ENCODE data around the gene PCK1.

PCK1 gene

GRCh38 chr20:57561356-57562279 lies 708 bp downstream of the PCK1 start:
- DNase-seq (ENCODE audit: low spot score): no peak

- no peak for DNase-seq (ENCODE audit: low spot score)
These were observed 1.9 kb downstream of the PCK1 start for GRCh38 chr20:57562541-57563465.

- no peak for DNase-seq (ENCODE audit: low spot score)
These were observed 2.6 kb downstream of the PCK1 start for GRCh38 chr20:57563522-57563921.

- DNase-seq (ENCODE audit: low spot score): no peak
These were observed 3.4 kb downstream of the PCK1 start for GRCh38 chr20:57564180-57564802.

GRCh38 chr20:57564951-57565642 lies 4.2 kb downstream of the PCK1 start:
- DNase-seq (ENCODE audit: low spot score): no peak

GRCh38 chr20:57566399-57566798 lies 5.5 kb downstream of the PCK1 start:
- DNase-seq (ENCODE audit: low spot score): no peak

GRCh38 chr20:57566803-57567459 lies 6.0 kb downstream of the PCK1 start:
- DNase-seq (ENCODE audit: low spot score): no peak

GRCh38 chr20:57567471-57568079 lies 6.7 kb downstream of the PCK1 start:
- no peak for DNase-seq (ENCODE audit: low spot score)

GRCh38 chr20:57568088-57568896 lies 7.4 kb downstream of the PCK1 start:
- DNase-seq (ENCODE audit: low spot score): no peak

- no peak for DNase-seq (ENCODE audit: low spot score)
These were observed 8.1 kb downstream of the PCK1 start for GRCh38 chr20:57568960-57569359.

- no peak for DNase-seq (ENCODE audit: low spot score)
These were observed 9.4 kb downstream of the PCK1 start for GRCh38 chr20:57570145-57570850.

- DNase-seq (ENCODE audit: low spot score): no peak
These were observed 10.0 kb downstream of the PCK1 start for GRCh38 chr20:57570920-57571319.

- no peak for DNase-seq (ENCODE audit: low spot score)
These were observed 11.0 kb downstream of the PCK1 start for GRCh38 chr20:57571782-57572416.

- no peak for DNase-seq (ENCODE audit: low spot score)
These were observed 12.3 kb downstream of the PCK1 start for GRCh38 chr20:57573242-57573641.

- DNase-seq (ENCODE audit: low spot score): no peak
These were observed 13.0 kb downstream of the PCK1 start for GRCh38 chr20:57573894-57574293.

- DNase-seq (ENCODE audit: low spot score): no peak
These were observed 14.0 kb downstream of the PCK1 start for GRCh38 chr20:57574954-57575353.

GRCh38 chr20:57576002-57576401 lies 15.1 kb downstream of the PCK1 start:
- no peak for DNase-seq (ENCODE audit: low spot score)

GRCh38 chr20:57576617-57577550 lies 16.0 kb downstream of the PCK1 start:
- DNase-seq (ENCODE audit: low spot score): no peak

Data from CD4-positive, alpha-beta T cell treated with Interleukin-2 at 100 ng/mL for 4 hours (primary cell).